ENCODE data around the gene CETN1.

CETN1 gene

GRCh38 chr18:582465-582864 is 2.3 kb downstream of the CETN1 start:
- DNase-seq (ENCODE audit: low spot score) = no peak
- Histone ChIP-seq H3K4me3 (ENCODE audit: severe bottlenecking) (no peak overlapping the region), H3K36me3 (ENCODE audit: low read depth) (no peaks in the 10 kb centered on the region), H3K27ac (ENCODE audit: poor library complexity, severe bottlenecking) (no peak overlapping the region), H3K27me3 (ENCODE audit: insufficient read depth, poor library complexity, severe bottlenecking) (no peaks in the 10 kb centered on the region), H3K9me3 (ENCODE audit: severe bottlenecking) (no peaks in the 10 kb centered on the region), H3K4me1 (ENCODE audit: insufficient read depth, poor library complexity, severe bottlenecking) (no peaks in the 10 kb centered on the region)
- TF ChIP-seq CTCF (IDR thresholded peaks at IDR 0.05; ENCODE audit: poor library complexity, severe bottlenecking) = no peak
- ATAC-seq (ENCODE audit: low read depth) = no peak

- DNase-seq (ENCODE audit: low spot score) (no peak), ATAC-seq (ENCODE audit: low read depth) (no peak)
- Histone ChIP-seq H3K9me3 (ENCODE audit: severe bottlenecking) (no peaks in the 10 kb centered on the region), H3K4me1 (ENCODE audit: insufficient read depth, poor library complexity, severe bottlenecking) (no peaks in the 10 kb centered on the region), H3K4me3 (ENCODE audit: severe bottlenecking) (no peak overlapping the region), H3K36me3 (ENCODE audit: low read depth) (no peaks in the 10 kb centered on the region), H3K27ac (ENCODE audit: poor library complexity, severe bottlenecking) (no peak overlapping the region), H3K27me3 (ENCODE audit: insufficient read depth, poor library complexity, severe bottlenecking) (peaks cover 13% of the 10 kb centered on the region)
- no peak for TF ChIP-seq CTCF (IDR thresholded peaks at IDR 0.05; ENCODE audit: poor library complexity, severe bottlenecking)
Measured at GRCh38 chr18:595068-595467, 14.9 kb downstream of the CETN1 start.

- Histone ChIP-seq H3K36me3 (ENCODE audit: low read depth) (no peaks in the 10 kb centered on the region), H3K27ac (ENCODE audit: poor library complexity, severe bottlenecking) (no peak overlapping the region)
- no peak for ATAC-seq (ENCODE audit: low read depth)
Measured at GRCh38 chr18:595571-595970, 15.4 kb downstream of the CETN1 start.

GRCh38 chr18:596288-596881 is 16.2 kb downstream of the CETN1 start:
- TF ChIP-seq CTCF (IDR thresholded peaks at IDR 0.05; ENCODE audit: poor library complexity, severe bottlenecking) = no peak
- H3K36me3 ChIP-seq (ENCODE audit: low read depth) = no peaks in the 10 kb centered on the region
- ATAC-seq (ENCODE audit: low read depth) (peak; percentile 71), DNase-seq (ENCODE audit: low spot score) (peak; percentile 76)
- peaks cover 17% of the 10 kb centered on the region for H3K27me3 ChIP-seq (ENCODE audit: insufficient read depth, poor library complexity, severe bottlenecking)
- no peak overlapping the region for H3K27ac ChIP-seq (ENCODE audit: poor library complexity, severe bottlenecking)
- no peaks in the 10 kb centered on the region for H3K9me3 ChIP-seq (ENCODE audit: severe bottlenecking)
- peak overlapping the region; percentile 8 for H3K4me3 ChIP-seq (ENCODE audit: severe bottlenecking)
- H3K4me1 ChIP-seq (ENCODE audit: insufficient read depth, poor library complexity, severe bottlenecking) = no peaks in the 10 kb centered on the region

More at GRCh38 chr18:595571-595970, 15.4 kb downstream of the CETN1 start:
- Histone ChIP-seq H3K9me3 (ENCODE audit: severe bottlenecking) (no peaks in the 10 kb centered on the region), H3K27me3 (ENCODE audit: insufficient read depth, poor library complexity, severe bottlenecking) (peaks cover 17% of the 10 kb centered on the region), H3K4me1 (ENCODE audit: insufficient read depth, poor library complexity, severe bottlenecking) (no peaks in the 10 kb centered on the region), H3K4me3 (ENCODE audit: severe bottlenecking) (no peak overlapping the region)
- no peak for TF ChIP-seq CTCF (IDR thresholded peaks at IDR 0.05; ENCODE audit: poor library complexity, severe bottlenecking)
- no peak for DNase-seq (ENCODE audit: low spot score)

GRCh38 chr18:598124-598589 is 18.0 kb downstream of the CETN1 start:
- DNase-seq (ENCODE audit: low spot score) (no peak), ATAC-seq (ENCODE audit: low read depth) (no peak)
- Histone ChIP-seq H3K27me3 (ENCODE audit: insufficient read depth, poor library complexity, severe bottlenecking) (peaks cover 14% of the 10 kb centered on the region), H3K36me3 (ENCODE audit: low read depth) (no peaks in the 10 kb centered on the region), H3K4me3 (ENCODE audit: severe bottlenecking) (no peak overlapping the region), H3K27ac (ENCODE audit: poor library complexity, severe bottlenecking) (no peak overlapping the region), H3K9me3 (ENCODE audit: severe bottlenecking) (no peaks in the 10 kb centered on the region), H3K4me1 (ENCODE audit: insufficient read depth, poor library complexity, severe bottlenecking) (no peaks in the 10 kb centered on the region)
- no peak for TF ChIP-seq CTCF (IDR thresholded peaks at IDR 0.05; ENCODE audit: poor library complexity, severe bottlenecking)
